ENCODE data around the gene PIN4. TPM values are rescaled to one million over a fixed set of nuclear protein-coding genes. Genes with fewer than 3 reads are reported as not detected.

Gene PIN4
- total RNA-seq, 4 donors from 2014 or later = 1.00 to 15.2 (median 8.1) TPM; not detected in 1

DNA sequence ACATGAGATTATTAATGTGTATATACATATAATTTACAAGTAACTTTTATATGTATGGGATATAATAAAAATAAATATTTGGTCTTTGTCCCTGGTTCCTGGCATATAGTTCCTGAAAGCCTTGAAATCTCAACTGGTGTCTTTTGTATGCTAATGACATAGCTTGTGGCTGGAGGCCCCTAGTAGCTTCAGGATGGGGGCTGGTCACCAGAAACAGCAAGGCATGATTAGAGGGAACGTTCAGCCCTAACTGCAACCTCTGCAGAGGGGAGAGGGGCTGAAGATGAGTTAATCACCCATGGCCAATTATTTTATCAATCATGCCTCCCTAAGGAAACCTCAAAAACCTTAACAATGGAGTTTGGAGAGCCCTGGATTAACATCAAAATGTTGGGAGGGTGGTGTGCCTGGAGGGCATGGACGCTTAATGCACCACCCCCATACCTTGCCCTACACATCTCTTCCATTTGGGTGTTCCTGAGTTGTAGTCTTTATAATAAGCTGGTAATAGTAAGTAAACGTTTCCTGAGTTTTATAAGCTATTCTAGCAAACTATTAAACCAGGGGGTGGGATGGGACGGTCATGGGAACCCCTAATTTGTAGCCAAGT lies 21.3 kb downstream of the PIN4 start:
- DNase-seq = no peak
- no peak for TF ChIP-seq POLR2AphosphoS5 (IDR thresholded peaks at IDR 0.05)
- no peak overlapping the region for H3K4me3 ChIP-seq
- H3K4me1 ChIP-seq = no peaks in the 10 kb centered on the region
- in situ Hi-C loops (cut with MboI; ENCODE audit: low pct_ligation_motif_present in 1 of 4, low pct_unique_long_range_greater_than_20kb in 1 of 4, low sequenced_read_pairs in 3 of 4) = no loop called here
- H3K27me3 ChIP-seq = no peaks in the 10 kb centered on the region
- WGBS, 2 donors (ENCODE audit: low coverage in 1 of 2) = 54% methylated on average over 4 of the region's 4 CpGs; no CpG with 5 or more reads in 1 of the 2 donors
- no peak overlapping the region for H3K27ac ChIP-seq
- intact Hi-C loops (cut with DNase I; ENCODE audit: low total_unique reads) = no loop called here
- H3K36me3 ChIP-seq = no peaks in the 10 kb centered on the region
- no peaks in the 10 kb centered on the region for H3K9me3 ChIP-seq

DNA sequence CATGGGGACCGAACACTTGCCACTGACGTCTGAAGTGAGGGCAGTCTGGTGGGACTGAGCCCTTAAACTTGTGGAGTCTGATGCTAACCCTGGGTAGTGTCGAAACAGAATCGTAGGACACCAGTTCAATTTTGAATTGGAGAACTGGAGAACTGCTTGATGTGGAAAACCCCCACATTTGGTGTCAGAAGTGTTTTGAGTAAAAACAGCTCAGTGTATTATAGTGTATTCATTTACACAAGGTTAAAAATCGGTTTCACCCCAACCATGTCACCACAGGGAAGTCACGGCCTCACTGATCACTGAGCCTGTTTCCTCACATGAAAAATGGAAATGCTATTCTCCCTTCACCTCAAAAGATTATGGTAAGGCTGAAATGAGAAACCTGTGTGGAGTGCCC lies 21.9 kb downstream of the PIN4 start:
- no peaks in the 10 kb centered on the region for H3K9me3 ChIP-seq
- intact Hi-C loops (cut with DNase I; ENCODE audit: low total_unique reads) = no loop called here
- H3K27me3 ChIP-seq = no peaks in the 10 kb centered on the region
- H3K27ac ChIP-seq = no peak overlapping the region
- 76% methylated on average over 6 of the region's 6 CpGs; no CpG with 5 or more reads in 1 of the 2 donors for WGBS, 2 donors (ENCODE audit: low coverage in 1 of 2)
- in situ Hi-C loops (cut with MboI; ENCODE audit: low pct_ligation_motif_present in 1 of 4, low pct_unique_long_range_greater_than_20kb in 1 of 4, low sequenced_read_pairs in 3 of 4) = no loop called here
- H3K4me1 ChIP-seq = no peaks in the 10 kb centered on the region
- no peaks in the 10 kb centered on the region for H3K36me3 ChIP-seq
- no peak overlapping the region for H3K4me3 ChIP-seq
- TF ChIP-seq, protein P1, sequence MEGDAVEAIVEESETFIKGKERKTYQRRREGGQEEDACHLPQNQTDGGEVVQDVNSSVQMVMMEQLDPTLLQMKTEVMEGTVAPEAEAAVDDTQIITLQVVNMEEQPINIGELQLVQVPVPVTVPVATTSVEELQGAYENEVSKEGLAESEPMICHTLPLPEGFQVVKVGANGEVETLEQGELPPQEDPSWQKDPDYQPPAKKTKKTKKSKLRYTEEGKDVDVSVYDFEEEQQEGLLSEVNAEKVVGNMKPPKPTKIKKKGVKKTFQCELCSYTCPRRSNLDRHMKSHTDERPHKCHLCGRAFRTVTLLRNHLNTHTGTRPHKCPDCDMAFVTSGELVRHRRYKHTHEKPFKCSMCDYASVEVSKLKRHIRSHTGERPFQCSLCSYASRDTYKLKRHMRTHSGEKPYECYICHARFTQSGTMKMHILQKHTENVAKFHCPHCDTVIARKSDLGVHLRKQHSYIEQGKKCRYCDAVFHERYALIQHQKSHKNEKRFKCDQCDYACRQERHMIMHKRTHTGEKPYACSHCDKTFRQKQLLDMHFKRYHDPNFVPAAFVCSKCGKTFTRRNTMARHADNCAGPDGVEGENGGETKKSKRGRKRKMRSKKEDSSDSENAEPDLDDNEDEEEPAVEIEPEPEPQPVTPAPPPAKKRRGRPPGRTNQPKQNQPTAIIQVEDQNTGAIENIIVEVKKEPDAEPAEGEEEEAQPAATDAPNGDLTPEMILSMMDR (IDR thresholded peaks at IDR 0.05) = no peak
- TF ChIP-seq POLR2A (IDR thresholded peaks at IDR 0.05) (no peak), EP300 (IDR thresholded peaks at IDR 0.05; ENCODE audit: low read depth) (no peak), POLR2AphosphoS5 (IDR thresholded peaks at IDR 0.05) (no peak)
- no peak for DNase-seq

DNA sequence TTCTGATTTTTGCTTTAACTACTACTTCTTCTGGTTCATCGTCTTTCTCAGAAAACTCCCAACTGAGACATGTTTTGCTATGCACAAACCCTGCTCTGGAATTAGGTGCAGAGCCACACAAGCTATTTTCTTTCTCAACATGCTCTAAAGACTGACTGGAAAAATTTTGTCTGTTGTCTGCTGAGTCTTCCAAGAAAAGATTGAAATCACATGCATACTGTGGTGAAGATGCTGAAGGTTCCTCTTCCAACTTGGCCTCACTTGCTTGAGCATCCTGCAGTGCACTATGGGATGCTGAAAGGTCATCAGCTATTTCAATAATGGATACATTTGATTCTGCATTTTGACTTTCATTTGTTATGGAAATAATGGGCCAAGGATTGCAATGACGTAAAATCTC lies 24.1 kb downstream of the PIN4 start:
- Histone ChIP-seq H3K9me3 (no peaks in the 10 kb centered on the region), H3K27me3 (no peaks in the 10 kb centered on the region), H3K4me1 (no peaks in the 10 kb centered on the region), H3K4me3 (no peak overlapping the region), H3K36me3 (no peaks in the 10 kb centered on the region), H3K27ac (no peak overlapping the region)
- 86 to 100% methylated on average over 1 to 2 of the region's 2 CpGs for WGBS, 2 donors (ENCODE audit: low coverage in 1 of 2)
- DNase-seq = no peak
- intact Hi-C loops (cut with DNase I; ENCODE audit: low total_unique reads) (no loop called here), in situ Hi-C loops (cut with MboI; ENCODE audit: low pct_ligation_motif_present in 1 of 4, low pct_unique_long_range_greater_than_20kb in 1 of 4, low sequenced_read_pairs in 3 of 4) (no loop called here)
- TF ChIP-seq POLR2AphosphoS5 (IDR thresholded peaks at IDR 0.05) (no peak), POLR2A (IDR thresholded peaks at IDR 0.05) (no peak)
- TF ChIP-seq, protein P1 (IDR thresholded peaks at IDR 0.05) = no peak

DNA sequence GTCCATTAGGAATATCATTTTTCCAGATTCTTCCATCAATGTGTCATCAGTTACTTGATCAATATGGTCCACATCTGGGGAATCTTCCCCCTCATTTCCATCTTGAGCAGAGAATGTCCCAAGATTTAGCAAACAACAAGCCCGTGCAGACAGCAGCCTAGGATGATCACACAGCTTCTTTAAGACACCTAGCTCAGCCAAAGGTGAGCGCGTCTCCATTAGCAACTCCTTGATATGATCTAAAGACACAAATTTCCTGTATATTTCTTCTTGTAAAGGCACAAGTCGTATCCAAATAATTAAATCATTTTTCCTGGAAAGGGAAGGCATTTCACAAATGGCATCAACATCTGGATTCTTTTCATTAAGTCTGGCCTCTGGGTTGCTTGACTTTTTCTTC lies 25.8 kb downstream of the PIN4 start:
- Histone ChIP-seq H3K4me3 (no peak overlapping the region), H3K36me3 (no peaks in the 10 kb centered on the region), H3K9me3 (no peaks in the 10 kb centered on the region), H3K27me3 (no peaks in the 10 kb centered on the region), H3K27ac (no peak overlapping the region), H3K4me1 (no peaks in the 10 kb centered on the region)
- no peak for TF ChIP-seq POLR2AphosphoS5 (IDR thresholded peaks at IDR 0.05)
- TF ChIP-seq, protein P1 (IDR thresholded peaks at IDR 0.05) = no peak
- TF ChIP-seq POLR2A (IDR thresholded peaks at IDR 0.05) = no peak
- no peak for TF ChIP-seq EP300 (IDR thresholded peaks at IDR 0.05; ENCODE audit: low read depth)
- intact Hi-C loops (cut with DNase I; ENCODE audit: low total_unique reads) = no loop called here
- no peak for DNase-seq
- 86 to 100% methylated on average over 2 to 4 of the region's 4 CpGs for WGBS, 2 donors (ENCODE audit: low coverage in 1 of 2)
- in situ Hi-C loops (cut with MboI; ENCODE audit: low pct_ligation_motif_present in 1 of 4, low pct_unique_long_range_greater_than_20kb in 1 of 4, low sequenced_read_pairs in 3 of 4) = no loop called here
